Skin epidermis (tissue), 12 donors: ENCODE measurements around the gene SEMA3F.
"Not testable (repeated sequence)": the region's sequence is repeated elsewhere in the genome, so short reads cannot be mapped to it uniquely, and the experiment has no call there.

ENCODE experiments used
- H3K27ac ChIP-seq, 21 experiments: fragments of 200-600 bp; sonication (generic) in 11 of 21; one replicate each; pipeline ENCODE4 v1.5.0; 2020; ENCODE audit warnings: mild to moderate bottlenecking in 3 of 21, inconsistent platforms in 2 of 21, moderate library complexity in 2 of 21
- H3K4me3 ChIP-seq, 7 experiments: fragments of 200-600 bp; sonication (generic) in 2 of 7; one replicate each; pipeline ENCODE4 v1.5.0; 2020; ENCODE audit warnings: inconsistent platforms in 2 of 7, mild to moderate bottlenecking in 2 of 7, moderate library complexity in 1 of 7

Gene SEMA3F

DNA sequence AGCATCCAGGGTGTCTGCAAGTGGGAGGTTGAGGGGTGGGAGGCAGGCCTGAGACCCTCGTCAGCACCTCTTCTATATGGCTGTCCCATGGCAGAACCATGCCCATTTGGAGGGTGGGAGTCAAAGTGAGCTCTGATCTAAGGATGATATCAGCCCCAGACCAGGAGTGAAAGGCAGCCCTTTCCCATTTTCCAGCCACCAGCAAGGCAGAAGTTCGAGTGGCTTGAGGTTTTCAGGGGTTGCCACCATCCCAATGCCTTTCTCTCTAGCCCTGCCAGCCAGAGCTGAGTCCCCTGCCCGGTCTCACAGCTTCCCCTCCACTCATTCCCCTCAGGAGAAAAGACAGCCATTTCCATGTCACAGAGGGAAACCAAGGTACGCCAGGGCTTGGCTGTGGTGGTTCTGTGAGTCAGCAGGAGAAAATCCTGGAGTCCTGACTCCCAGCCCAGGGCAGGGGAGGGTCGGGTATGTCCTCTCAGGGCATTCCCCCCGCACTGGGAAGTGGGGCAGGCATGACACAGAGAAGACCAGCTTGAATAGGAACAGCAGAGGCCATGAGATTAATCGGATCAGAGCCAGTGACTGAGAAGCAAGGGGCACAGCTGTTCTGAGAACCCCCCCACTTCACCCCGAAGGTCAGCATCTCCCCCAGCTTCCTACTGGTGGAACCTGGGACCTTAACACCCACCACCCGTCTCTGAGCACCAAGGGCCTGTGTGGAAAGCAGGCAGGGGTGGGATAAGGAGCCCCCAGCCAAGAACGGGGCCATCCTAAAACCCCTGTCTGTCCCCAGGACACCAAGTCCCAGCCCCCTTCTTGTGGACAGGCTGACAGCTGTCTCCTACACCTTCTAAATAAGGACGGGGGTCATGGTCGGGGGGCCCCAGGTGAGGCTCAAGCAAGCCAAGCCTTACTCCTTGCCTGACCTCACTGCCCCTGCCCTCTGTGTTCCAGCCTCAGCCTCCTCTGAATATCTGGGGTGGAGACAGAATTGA is 49.0 kb downstream of the SEMA3F start:
- H3K27ac ChIP-seq = no peak overlapping the region
- H3K4me3 ChIP-seq = no peak overlapping the region

DNA sequence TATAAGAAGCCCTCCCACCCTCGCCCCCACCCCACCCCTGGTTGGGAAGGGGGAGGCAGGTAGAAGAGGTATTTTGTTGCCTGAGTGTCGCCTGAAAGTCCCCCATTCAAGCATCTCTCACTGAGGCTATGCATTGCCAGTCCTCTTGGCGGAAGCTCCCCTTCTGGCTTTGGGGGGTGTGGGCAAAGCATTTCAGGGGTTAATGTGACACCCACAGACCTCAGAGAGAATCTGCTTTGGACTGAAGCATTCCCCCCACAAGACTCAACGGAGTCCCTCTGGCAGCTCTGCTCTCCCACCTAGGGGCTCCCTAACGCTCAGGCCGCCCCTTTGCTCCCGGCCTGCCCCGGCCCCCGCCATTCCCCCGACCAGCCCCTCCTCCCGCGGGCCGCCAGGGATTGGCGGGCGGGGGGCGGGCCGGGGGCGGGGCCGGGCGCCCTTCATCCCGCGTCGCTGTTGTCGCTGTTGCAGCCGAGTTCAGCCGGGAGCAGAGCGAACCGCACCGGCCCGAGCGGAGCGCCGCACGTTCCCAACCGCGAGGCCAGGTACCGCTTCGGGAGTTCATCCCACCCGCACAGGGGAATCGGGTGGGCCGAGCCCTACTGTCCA is 49.8 kb downstream of the SEMA3F start, which contains the start of gene SLC38A3:
TSS of gene SLC38A3 (plus strand) at position 468 of the 609 bp plus-strand sequence. CDS start 8,929 bp downstream, outside the sequence.
- peak within 1 kb of the TSS; percentile 6 to 34 (median 17) for H3K4me3 ChIP-seq
- no peak within 1 kb of the TSS for H3K27ac ChIP-seq

DNA sequence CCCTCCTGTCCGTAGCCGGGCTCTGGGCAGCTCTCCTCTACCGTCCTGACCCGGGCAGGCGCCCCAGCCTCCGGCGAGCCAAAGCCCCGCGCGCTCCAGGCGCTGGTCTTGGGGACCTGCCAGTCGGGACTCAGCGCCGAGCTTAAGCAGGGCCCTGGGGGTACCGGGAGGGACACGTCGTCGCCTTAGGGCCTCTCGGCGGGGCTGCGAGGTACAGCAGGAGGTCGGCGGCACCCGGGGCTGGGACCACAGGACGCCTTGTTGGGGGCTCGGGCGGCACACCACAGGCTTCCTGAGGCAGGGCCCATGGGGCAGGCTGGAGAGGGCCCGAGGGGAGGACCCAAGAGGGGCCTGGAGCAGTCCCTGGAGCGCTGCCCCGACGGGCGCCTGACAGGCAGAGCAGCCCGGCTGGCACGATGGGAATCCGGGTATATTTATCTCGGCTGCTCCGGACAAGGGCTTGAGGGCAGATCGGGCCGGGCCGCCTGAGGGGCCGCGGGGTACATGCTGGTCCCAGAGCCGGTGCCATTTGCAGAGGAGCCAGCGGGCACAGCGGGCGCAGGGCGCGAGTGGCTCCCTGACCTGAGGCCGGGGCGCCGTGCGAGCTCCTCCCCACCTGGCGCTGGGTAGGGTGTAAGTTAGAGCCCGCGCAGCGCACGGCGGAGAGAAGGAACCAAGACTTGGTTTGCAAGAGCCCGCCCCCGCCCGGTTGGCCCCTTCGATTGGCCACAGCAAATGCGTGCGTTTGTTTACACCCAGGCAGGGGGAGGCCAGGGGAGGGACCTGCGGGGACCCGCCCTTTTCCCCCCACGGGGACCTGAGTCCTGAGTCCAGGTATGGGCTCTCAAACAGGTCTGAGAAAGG is 50.5 kb downstream of the SEMA3F start:
- H3K27ac ChIP-seq = no peak overlapping the region
- peak overlapping the region; percentile 6 to 34 (median 17) for H3K4me3 ChIP-seq

DNA sequence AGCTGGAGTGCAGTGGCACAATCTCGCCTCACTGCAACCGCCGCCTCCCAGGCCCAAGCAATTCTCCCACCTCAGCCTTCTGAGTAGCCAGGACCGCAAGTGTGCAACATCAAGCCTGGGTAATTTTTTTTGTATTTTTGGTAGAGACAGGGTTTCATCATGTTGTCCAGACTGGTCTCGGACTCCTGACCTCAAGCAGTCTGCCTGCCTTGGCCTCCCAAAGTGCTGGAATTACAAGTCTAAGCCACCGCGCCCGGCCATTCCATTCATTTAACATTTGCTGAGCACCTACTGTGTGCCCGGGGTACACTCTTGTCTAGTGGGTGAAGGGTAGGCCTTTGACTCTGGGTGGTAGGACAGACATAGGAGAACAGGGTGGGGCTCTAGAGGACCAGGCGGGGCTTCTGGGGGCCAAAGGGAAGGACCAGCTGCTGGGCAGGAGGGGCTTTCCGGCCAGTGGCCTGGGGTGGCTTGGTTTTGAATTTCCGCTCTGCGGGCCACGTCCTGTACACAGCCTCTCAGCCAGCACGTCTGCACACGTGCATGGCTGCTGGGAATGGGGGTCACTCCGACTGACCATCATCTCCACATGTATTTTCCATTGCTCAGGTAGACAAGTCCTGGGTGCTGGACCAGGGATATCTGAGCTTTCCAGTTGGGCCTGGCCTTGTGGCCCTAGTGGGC is 52.4 kb downstream of the SEMA3F start:
- H3K27ac ChIP-seq = no peak overlapping the region
- no peak overlapping the region for H3K4me3 ChIP-seq

DNA sequence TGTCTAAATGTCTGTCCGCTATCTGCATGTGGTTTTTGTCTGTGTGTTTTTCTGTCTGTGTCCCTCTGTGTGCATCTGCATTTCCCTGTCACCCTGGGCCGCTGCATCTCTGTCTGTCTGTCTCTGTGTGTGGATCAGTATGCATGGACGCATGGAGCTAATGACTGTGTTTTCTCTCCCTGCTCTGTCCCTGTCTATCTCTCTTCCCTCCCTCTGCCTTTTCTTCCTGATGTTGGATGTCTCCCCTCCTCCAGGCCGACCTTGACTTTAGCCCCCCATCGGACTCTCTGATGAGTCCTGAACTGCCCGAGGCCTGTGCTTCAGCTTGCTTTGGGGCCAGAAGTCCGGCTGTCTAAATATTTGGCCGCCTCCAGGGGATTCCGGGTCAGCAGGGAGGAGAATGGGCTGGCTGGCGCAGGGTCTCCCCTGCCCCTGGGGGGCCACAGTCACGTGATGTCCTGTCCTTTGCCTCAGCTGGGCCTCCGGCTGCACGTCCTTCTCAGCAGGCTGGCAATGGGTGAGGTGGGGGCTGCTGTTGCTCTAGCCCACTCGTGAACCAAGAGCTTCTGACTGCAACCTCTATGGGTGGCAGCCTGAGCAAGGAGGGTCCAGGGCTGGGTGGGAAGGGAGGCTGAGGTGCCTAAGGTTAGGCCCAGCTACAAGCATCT is 53.7 kb downstream of the SEMA3F start:
- Histone ChIP-seq H3K27ac (no peak overlapping the region), H3K4me3 (no peak overlapping the region)

DNA sequence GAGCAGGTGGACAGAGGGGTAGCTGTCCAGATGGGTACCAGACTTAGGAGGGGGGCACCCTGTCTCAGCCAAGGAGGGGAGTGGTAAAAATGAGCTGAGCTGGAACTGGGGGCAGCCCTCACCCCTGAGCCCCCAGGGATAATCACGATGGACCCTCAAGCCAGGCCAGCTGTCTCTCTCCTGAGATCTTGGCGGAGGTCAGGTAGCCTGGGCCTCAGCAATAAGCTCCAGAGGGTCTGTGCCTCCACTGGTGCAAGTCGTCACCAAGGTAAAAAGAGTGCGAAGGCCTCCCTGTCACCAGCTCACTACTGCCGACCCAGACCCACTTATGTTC is 55.0 kb downstream of the SEMA3F start:
- H3K4me3 ChIP-seq = no peak overlapping the region
- no peak overlapping the region for H3K27ac ChIP-seq

GRCh38 chr3:50210510-50211367 is 55.6 kb downstream of the SEMA3F start:
- H3K4me3 ChIP-seq = no peak overlapping the region
- no peak overlapping the region for H3K27ac ChIP-seq

GRCh38 chr3:50211368-50211717 is 56.2 kb downstream of the SEMA3F start:
- H3K27ac ChIP-seq, H3K4me3 ChIP-seq: not testable (repeated sequence)

DNA sequence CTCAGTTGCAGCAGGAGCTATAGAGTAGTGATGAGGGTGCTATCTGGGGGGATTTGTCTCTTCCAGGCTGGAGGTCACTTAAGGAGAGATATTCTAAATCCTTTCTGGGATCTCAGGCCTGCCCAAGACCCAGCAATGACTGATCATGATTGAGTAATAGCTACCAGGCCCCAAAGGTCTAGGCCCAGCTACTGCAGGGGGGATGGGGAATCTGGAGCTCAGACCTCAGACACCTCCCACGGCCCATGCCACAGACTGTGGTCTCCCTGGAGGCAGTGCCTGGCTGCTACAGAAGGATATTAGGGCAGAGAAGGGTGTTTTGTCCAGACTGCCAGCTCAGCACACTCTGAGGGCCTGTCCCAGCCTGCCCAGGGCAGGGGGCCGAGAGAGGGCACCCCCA is 56.8 kb downstream of the SEMA3F start:
- H3K27ac ChIP-seq = no peak overlapping the region
- H3K4me3 ChIP-seq = no peak overlapping the region

GRCh38 chr3:50212502-50212901 is 57.4 kb downstream of the SEMA3F start:
- H3K4me3 ChIP-seq = no peak overlapping the region
- H3K27ac ChIP-seq = no peak overlapping the region

GRCh38 chr3:50212971-50213370 is 57.8 kb downstream of the SEMA3F start:
- Histone ChIP-seq H3K4me3 (no peak overlapping the region), H3K27ac (no peak overlapping the region)

- no peak overlapping the region for H3K27ac ChIP-seq
- no peak overlapping the region for H3K4me3 ChIP-seq
Measured at GRCh38 chr3:50213373-50213772, 58.2 kb downstream of the SEMA3F start.

DNA sequence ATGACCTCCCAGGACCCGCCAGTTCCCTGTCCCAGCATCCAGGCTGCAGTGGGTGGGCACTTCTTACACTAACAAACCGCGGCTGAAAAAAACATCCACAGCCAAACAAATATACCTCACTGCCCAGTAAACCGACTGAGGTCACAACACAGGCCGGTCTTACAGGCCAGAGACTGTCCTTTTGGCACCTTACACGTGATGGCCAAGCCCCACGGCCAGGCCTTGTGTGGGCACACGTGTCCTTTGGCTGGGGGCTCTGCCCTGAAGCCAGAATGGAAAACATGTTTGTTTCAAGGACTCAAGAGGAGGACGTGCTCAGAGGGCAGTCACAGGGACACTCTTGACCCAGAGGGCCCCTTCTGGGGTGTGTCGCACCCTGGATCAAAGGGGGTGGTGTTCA is 59.7 kb downstream of the SEMA3F start:
- Histone ChIP-seq H3K4me3 (no peak overlapping the region), H3K27ac (no peak overlapping the region)

- no peak overlapping the region for H3K27ac ChIP-seq
- no peak overlapping the region for H3K4me3 ChIP-seq
Measured at GRCh38 chr3:50215529-50215928, 60.4 kb downstream of the SEMA3F start.

DNA sequence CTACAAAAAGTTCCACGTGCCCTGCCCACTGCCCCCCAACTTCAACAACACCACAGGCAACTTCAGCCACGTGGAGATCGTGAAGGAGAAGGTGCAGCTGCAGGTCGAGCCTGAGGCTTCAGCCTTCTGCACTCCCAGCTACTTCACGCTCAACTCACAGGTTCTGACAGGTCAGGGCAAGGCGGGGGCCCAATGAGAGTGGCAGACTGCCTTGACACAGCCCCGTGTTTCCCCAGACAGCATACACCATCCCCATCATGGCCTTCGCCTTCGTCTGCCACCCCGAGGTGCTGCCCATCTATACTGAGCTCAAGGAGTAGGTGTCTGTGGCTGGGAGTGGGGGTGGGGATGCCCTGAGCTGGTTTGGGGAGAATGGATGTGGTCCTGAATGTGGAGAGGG is 62.6 kb downstream of the SEMA3F start:
- no peak overlapping the region for H3K27ac ChIP-seq

GRCh38 chr3:50218448-50218847 is 63.3 kb downstream of the SEMA3F start:
- H3K4me3 ChIP-seq = no peak overlapping the region

More for the DNA sequence above, 62.6 kb downstream of the SEMA3F start:
- H3K4me3 ChIP-seq = no peak overlapping the region

DNA sequence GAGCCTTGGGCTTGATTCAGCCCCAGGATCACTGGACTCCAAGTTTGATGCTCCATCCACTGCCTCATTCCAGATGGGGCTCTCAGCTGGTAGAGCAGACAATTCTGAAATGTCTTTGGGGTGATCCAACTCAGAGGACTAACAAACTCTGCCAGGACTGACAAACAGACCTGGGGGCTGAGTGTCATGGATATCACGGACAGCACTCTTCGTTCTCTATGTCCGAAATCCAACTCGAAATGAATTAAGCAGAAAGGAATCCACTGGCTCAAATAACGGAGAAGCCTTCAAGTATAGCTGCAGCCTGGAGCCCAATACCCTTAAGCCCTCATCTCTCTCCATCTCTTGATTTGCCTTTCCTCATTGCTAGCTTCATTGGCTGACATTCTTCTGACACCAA is 64.2 kb downstream of the SEMA3F start:
- Histone ChIP-seq H3K27ac (no peak overlapping the region), H3K4me3 (no peak overlapping the region)

More at GRCh38 chr3:50218448-50218847, 63.3 kb downstream of the SEMA3F start:
- H3K27ac ChIP-seq = no peak overlapping the region

- Histone ChIP-seq H3K4me3 (no peak overlapping the region), H3K27ac (no peak overlapping the region)
Measured at GRCh38 chr3:50220109-50220508, 65.0 kb downstream of the SEMA3F start.
